Measurements from ENCODE around the gene NHSL2.
A peak's percentile ranks its signal among the peaks of the same experiment; 100 is the strongest.
"Not testable (repeated sequence)": the region's sequence is repeated elsewhere in the genome, so short reads cannot be mapped to it uniquely, and the experiment has no call there.

The NHSL2 gene

DNA sequence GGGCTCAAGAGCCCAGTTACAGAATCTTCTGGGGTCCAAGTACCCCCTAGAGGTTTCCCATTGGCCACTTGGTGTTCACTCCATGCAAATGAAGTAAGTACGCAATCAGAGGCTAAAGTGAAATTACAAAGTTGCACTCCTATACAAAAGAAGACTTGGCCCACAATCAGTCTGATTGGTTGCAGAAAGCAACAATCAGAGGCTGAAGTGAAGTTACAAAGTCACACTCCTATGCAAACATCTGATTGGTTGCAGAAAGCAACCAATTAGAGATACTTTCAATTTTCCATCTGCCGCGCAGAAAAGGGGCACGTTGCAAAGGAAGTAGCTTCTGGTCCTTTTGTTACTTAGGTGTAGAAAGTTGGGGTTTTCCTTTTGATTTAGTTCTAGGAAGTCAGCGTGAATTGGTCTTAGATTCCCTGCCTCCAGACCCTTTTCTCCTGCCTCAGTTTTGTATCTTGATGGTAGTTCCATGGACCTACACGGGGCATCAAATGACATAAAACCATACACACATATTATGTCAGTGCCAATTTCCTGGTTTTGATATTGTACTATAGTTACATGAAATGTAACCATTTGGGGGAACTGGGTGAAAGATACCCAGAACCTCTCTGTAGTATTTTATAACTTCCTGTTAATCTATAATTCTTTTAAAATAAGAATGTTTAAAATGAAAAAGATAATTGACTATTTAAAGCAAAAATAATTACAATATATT, 258.5 kb downstream of the NHSL2 start:
- Mint-ChIP-seq H3K4me3 (peak overlapping the region; percentile 36), H3K27me3 (no peaks in the 10 kb centered on the region), H3K27ac (no peak overlapping the region), H3K4me1 (no peaks in the 10 kb centered on the region), H3K9me3 (no peaks in the 10 kb centered on the region), H3K36me3 (no peaks in the 10 kb centered on the region)
- no peak for ATAC-seq

DNA sequence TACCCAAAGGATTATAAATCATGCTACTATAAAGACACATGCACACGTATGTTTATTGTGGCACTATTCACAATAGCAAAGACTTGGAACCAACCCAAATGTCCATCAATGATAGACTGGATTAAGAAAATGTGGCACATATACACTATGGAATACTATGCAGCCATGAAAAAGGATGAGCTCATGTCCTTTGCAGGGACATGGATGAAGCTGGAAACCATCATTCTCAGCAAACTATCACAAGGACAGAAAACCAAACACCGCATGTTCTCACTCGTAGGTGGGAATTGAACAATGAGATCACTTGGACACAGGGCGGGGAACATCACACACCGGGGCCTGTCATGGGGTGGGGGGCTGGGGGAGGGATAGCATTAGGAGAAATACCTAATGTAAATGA, 265.6 kb downstream of the NHSL2 start:
- not testable (repeated sequence) for H3K36me3 Mint-ChIP-seq, H3K27me3 Mint-ChIP-seq

DNA sequence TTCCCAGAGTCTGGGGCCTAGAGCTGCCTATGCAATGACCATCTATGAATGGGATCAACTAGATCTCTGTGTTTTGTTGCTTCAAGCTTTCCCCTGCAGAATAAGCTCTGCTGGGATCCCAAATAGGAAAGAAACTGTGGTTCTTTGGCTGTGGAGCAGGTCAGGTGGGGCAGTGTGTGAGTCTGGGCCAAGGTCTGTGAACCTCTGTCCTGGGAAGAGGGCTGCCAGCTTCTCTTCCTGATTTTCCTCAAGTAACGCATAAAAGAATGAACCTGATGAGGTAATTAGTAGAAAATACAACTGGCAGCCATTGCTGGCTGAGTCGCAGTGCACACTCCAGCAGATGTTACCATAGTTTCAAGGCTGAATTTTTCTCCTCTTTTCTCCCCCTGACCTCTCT, 266.3 kb downstream of the NHSL2 start:
- Mint-ChIP-seq H3K4me3 (no peak overlapping the region), H3K9me3 (no peaks in the 10 kb centered on the region), H3K27me3 (no peaks in the 10 kb centered on the region), H3K36me3 (no peaks in the 10 kb centered on the region), H3K4me1 (no peaks in the 10 kb centered on the region), H3K27ac (no peak overlapping the region)
- no peak for ATAC-seq

More for the DNA sequence above, 265.6 kb downstream of the NHSL2 start:
- not testable (repeated sequence) for H3K27ac Mint-ChIP-seq, H3K4me3 Mint-ChIP-seq, ATAC-seq, H3K4me1 Mint-ChIP-seq, H3K9me3 Mint-ChIP-seq

DNA sequence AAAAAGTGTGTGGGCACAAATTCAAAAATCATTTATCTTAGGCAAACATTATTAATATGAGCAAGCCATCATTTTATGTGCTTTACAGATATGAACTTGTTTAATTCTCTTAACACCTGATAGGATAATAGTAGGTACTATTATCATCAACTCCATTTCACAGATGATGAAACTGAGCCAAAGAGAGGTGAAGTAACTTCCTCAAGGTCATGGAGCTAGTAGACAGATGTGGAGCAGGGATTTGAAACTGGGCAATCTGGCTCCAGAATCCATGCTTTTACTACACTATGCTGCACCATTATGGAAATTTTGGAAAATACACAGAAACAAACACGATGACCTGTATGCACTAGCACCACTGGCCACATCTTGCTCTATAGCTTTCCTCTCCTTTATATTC, 269.9 kb downstream of the NHSL2 start:
- Mint-ChIP-seq H3K36me3 (peaks cover 5% of the 10 kb centered on the region), H3K9me3 (no peaks in the 10 kb centered on the region), H3K27ac (no peak overlapping the region), H3K4me3 (no peak overlapping the region), H3K27me3 (no peaks in the 10 kb centered on the region), H3K4me1 (peaks cover 6% of the 10 kb centered on the region)
- ATAC-seq = no peak

DNA sequence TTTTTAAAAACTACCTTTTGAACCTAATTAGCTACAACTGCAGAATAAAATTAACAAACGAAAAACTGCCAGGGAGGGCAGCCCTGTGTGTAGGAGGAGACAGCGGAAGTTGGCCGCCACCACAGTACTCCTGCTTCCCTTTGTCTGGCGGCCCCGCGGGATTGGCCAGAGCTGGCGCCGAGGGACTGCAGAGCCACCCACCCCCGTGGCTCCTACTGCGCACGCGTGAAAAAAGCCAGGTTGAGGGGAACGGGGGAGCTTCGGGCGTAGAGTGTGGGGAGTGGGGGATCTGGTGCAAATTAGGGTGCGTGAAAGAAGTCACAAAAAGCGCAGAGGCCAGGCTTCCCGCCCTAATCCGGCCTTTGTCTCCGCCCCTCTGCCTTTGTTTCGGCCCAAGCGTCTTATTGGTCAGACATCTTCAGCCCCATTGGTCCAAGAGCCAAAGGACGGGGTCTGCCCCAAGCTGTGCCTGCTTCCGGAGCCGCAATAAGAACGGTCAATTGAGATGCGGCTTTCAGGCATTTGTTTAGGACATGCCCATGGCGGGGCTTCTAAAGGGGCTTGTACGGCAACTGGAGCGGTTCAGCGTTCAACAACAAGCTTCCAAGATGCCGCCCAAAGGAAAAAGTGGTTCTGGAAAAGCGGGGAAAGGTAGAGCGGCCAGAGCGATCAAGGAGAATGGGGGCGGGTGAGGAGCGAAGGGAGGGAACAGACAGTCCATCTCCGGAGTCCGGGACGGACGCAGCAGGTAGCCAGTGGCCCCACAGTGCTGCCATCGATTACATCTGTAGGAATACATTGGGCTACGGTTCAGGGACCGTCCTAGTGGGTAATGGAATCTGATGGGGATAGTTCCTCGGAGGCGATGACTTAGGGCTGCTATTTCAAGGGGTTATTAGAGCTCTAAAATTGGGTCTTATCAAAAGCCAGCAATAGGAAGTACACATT, 270.8 kb downstream of the NHSL2 start, which contains the start of gene PIN4:
Gene PIN4, plus strand, starts transcription at position 580 of the 948 bp plus-strand sequence. Its CDS starts 29 bp downstream, at position 609.
- peaks cover 5% of the 10 kb centered on the region for H3K36me3 Mint-ChIP-seq
- H3K4me1 Mint-ChIP-seq = peaks cover 6% of the 10 kb centered on the region
- no peak within 1 kb of the TSS for H3K4me3 Mint-ChIP-seq
- no peak within 1 kb of the TSS for H3K27ac Mint-ChIP-seq
- H3K9me3 Mint-ChIP-seq = no peaks in the 10 kb centered on the region
- peak; percentile 99 for ATAC-seq
- H3K27me3 Mint-ChIP-seq = no peaks in the 10 kb centered on the region

DNA sequence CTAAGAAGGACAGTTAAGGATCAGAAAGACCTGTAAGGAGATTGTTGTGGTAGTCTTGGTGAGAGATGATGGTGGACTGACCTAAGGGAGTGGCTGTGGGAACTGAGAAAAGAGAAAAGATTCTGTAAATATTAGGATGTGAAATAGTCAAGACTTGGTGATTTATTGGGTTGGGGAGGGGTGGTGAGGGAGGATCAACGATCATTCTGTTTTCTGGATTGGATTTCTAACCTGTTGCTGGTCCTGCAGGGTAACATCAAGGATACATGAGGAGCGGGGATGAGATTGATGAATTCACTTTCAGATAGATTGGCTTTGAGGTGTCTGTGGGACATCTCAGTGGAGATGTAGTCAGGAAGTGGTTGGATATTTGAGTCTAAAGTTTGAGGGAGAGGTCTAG, 272.3 kb downstream of the NHSL2 start:
- ATAC-seq = no peak
- H3K27me3 Mint-ChIP-seq = no peaks in the 10 kb centered on the region
- H3K36me3 Mint-ChIP-seq = peaks cover 5% of the 10 kb centered on the region
- H3K27ac Mint-ChIP-seq = no peak overlapping the region
- no peak overlapping the region for H3K4me3 Mint-ChIP-seq
- H3K9me3 Mint-ChIP-seq = no peaks in the 10 kb centered on the region
- peaks cover 6% of the 10 kb centered on the region for H3K4me1 Mint-ChIP-seq

DNA sequence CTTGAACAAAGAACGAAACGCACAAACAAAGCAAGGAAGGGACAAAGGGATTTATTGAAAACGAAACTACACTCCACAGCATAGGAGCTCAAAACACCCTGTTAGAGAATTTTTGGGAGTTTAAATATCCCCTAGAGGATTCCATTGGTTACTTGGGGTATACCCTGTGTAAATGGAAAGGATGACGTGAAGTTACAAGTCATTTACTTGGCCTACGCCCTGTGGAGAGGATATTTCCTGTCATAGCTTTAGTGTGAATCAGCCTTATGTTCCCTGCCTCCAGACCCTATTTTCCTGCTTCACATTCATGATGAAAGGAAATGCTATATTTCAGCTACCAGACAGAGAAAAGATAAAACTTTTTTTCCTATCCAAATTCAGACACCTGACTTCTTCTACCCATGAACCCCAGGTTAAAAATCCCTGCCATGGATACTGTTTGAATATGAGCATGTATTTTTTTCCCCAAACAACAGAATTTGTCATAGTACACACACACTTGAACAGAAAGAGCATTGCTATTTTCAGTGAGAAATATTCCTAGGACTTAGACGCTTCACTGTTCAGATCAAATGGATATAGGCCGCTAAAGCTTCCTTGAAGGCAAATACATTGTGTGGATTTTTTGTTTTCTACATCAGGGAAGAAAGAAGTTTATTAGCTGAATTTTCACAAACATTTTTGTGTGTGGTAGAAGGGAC, 291.3 kb downstream of the NHSL2 start:
- peaks cover 16% of the 10 kb centered on the region for H3K36me3 Mint-ChIP-seq
- ATAC-seq = no peak
- H3K9me3 Mint-ChIP-seq = no peaks in the 10 kb centered on the region
- no peaks in the 10 kb centered on the region for H3K27me3 Mint-ChIP-seq
- no peak overlapping the region for H3K4me3 Mint-ChIP-seq
- H3K27ac Mint-ChIP-seq = no peak overlapping the region
- H3K4me1 Mint-ChIP-seq = no peaks in the 10 kb centered on the region
